ENCODE results near the gene OR1J2.
"Not testable (repeated sequence)": the region's sequence is repeated elsewhere in the genome, so short reads cannot be mapped to it uniquely, and the experiment has no call there.

Gene OR1J2

GRCh38 chr9:122510502-122510901 lies at the start of gene OR1J2:
TSS of gene OR1J2 (plus strand) at chr9:122510802. CDS start at chr9:122510802, 0 bp downstream.
- DNase-seq: no peak

- DNase-seq: peak; percentile 81
These were observed 46.6 kb upstream of the OR1J2 start for GRCh38 chr9:122463828-122464632.

- peak; percentile 79 for DNase-seq
These were observed 45.7 kb upstream of the OR1J2 start for GRCh38 chr9:122464633-122465567.

DNA sequence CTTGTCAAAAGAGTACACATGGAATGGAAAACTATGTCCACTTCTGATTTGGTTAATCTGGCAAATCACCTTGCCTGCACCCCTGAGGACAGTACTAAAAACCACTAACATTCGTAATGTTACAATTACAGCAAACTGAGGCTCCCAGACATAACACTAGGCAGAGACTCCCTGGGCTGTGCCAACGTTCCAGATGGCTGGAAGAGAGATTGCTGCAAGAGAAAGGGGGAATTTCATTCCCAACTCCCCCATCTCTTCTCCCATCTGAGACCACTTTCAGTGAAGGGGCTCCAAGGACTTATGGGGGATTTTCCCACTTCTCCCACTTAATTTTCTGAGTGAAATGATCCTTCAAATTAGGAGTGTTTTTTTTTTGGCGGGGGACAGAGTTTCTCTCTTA lies 44.1 kb upstream of the OR1J2 start:
- no peak for DNase-seq

DNA sequence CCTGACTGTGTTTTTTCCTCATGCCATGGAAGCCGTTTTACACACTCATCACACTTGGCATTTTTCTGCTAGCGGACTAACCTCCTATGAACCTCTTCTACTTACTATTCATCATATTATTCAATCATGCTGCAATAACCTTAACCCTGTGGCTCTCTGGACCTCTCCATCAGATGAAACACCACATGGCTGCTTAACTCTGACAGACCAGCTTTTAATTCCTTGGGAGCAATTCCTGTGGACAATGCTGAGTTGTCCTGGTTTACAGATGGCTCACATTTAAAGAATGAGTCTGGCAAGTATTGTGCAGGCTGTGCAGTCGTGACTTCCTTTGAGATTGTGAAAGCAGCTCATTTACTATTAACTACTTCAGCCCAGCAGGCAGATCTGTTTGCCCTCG lies 41.9 kb upstream of the OR1J2 start:
- DNase-seq: no peak

DNA sequence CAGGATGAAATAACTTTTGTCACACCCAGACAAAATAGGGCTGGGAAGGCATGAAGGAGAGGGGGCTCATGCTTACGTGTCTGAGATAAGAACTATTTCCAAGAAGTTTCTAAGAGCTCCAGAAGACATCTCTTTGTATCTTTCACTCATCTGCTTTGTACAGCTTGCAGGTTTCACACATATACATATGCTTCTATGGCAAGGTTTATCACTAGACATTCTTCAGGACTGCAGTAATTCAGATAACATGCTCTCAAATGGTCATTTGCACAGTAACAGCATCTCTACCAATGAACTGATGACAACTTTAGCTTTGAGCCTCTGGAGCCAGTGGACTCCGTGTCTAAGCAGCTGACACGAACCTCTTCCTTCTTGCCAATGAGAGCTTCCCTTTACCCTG lies 36.0 kb upstream of the OR1J2 start:
- DNase-seq: no peak

- DNase-seq: no peak
These were observed 34.9 kb upstream of the OR1J2 start for GRCh38 chr9:122475717-122476116.

- no peak for DNase-seq
These were observed 33.3 kb upstream of the OR1J2 start for GRCh38 chr9:122477346-122477745.

GRCh38 chr9:122477826-122478225 lies 32.8 kb upstream of the OR1J2 start, which contains the start of gene OR1J1:
TSS of gene OR1J1 (minus strand) at chr9:122477926. CDS start at chr9:122477926, 0 bp downstream.
- no peak for DNase-seq

DNA sequence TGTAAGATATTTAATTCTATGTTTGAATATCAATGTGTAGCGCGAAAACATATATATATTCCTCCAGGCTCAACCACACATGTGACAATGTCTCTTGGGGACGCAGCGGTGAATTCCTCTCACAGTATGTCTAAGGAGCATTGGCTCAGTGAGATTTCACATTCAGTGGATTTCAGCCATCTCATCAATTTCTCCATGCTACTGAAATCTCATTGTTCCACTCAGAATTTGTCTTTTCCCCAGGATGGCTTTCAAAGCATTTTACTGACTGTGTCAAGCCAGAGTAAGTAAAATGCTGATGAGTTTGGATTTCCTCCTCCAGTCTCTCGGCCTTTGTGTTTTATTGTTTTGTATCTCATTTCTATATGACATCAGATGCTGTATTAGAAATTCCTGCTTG lies 31.5 kb upstream of the OR1J2 start:
- DNase-seq: no peak

DNA sequence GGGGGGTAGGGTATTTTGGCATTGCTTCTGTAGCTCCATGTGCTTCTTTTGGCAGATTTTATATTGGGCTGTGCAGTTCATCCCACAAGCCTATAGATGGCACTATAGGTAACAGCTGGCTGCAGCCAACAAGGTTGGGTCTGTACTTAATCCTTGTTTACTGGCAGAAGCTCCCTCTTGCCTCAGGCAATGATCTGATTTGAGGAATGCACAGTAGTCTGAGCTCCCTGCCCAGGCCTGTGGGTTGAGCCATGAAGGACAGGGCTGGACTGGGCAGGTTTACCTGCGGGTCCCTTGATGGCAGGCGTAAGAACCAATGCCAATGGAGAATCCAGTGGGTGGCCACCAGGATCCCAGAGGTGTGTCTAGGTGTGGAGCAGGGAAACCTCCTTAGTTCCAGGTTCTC lies 11.7 kb upstream of the OR1J2 start:
- peak; percentile 55 for DNase-seq

DNA sequence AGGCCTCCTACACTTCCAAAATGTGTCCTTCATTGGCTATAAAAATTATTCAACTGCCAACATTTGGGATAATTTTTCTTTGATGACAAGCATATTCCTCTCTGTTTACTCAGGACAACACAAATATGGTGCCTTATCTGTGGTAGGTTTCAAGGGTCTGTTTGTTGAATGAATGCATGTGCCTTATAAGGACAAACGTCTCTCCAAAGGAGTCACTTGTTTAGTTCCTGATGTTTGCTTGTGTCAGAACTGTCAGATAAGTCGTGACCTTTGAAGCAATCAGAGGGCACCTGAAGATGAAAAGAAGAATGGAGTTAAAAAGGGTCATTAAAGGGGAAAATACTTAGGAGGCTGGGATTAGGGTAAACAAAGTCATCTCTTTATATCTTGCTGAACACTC lies 3.6 kb upstream of the OR1J2 start:
- no peak for DNase-seq

DNA sequence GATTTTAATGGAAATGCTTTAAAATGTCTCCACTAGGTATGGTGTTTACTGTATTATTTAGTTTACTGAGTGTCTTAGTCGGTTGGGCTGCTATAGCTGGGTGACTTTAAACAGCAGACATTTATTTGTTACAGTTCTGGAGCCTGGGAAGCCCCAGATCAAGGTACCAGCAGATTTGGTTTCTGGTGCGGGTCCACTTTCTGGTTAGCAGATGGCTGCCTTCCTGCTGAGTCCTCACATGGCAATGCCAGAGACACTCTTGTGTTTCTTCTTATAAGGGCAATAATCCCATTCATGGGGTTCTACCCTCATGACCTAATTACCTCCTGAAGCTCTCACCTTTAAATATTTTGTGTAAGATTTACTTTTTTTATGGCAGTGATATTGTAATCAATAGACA lies 7.6 kb downstream of the OR1J2 start:
- no peak for DNase-seq

DNA sequence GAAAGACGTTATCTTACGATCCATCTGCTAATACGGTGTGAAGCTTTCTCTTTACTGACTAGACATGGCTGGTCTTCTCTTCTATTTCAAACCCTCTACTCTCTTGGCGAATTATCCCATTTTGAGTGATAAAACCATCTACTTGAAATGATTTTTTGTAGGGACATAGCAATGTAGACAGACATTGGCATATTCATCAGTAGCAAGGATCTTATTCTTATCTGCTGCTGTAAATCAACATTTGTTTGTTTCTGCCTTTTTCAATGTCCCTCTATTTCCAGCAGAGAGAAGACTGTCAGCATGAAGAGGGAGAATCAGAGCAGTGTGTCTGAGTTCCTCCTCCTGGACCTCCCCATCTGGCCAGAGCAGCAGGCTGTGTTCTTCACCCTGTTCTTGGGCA lies 8.2 kb downstream of the OR1J2 start, which contains the start of gene OR1J4:
TSS of gene OR1J4 (plus strand) at position 301 of the 400 bp plus-strand sequence. CDS start at position 301, 0 bp downstream.
- DNase-seq: no peak

DNA sequence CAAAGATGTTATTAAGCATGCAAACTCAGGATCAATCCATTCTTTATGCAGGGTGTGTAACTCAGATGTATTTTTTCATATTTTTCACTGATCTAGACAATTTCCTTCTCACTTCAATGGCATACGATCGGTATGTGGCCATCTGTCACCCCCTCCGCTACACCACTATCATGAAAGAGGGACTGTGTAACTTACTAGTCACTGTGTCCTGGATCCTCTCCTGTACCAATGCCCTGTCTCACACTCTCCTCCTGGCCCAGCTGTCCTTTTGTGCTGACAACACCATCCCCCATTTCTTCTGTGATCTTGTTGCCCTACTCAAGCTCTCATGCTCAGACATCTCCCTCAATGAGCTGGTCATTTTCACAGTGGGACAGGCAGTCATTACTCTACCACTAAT lies 8.8 kb downstream of the OR1J2 start:
- DNase-seq: no peak

GRCh38 chr9:122526602-122527001 lies 16.0 kb downstream of the OR1J2 start:
- DNase-seq: no peak

DNA sequence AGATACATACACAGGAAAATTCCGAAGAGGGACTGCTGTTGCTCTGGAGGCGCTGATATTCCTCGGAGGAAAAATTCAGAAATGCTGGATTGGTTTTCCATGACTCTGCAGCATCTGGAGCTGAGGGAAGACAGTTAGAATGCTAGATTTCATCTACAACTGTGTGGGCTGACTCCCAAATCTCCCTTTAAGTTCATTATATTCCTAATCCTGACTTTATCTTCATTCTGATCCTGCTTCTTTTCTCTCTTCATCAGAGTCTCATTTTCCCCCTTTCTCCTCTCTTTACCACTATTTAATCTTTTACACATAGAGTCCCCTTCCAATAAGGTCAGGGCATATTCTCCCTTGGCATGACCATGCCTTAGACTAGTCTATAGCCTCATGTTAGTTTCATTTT lies 16.6 kb downstream of the OR1J2 start, which contains the start of gene OR1N1:
TSS of gene OR1N1 (minus strand) at position 101 of the 400 bp plus-strand sequence. CDS start at position 101, 0 bp downstream.
- no peak for DNase-seq

DNA sequence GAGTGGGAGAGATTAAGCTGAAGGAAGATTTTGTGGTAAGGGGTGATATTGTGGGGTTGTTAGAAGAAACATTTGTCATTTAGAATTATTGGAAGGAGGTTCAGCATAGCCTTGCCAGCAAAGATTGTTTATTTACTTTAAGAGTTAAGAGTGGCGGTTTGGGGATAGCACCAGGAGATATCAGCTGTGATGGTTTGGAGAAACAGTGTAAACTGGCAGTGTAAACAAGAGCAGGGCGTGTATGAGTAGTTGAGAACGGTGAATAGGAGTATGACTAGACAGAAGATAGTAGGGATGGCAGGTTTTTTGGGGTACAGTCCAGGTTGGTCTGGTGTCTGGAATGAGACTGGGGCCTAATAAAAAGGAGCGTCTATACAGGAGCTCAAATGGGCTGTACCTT lies 20.6 kb downstream of the OR1J2 start:
- not testable (repeated sequence) for DNase-seq

DNA sequence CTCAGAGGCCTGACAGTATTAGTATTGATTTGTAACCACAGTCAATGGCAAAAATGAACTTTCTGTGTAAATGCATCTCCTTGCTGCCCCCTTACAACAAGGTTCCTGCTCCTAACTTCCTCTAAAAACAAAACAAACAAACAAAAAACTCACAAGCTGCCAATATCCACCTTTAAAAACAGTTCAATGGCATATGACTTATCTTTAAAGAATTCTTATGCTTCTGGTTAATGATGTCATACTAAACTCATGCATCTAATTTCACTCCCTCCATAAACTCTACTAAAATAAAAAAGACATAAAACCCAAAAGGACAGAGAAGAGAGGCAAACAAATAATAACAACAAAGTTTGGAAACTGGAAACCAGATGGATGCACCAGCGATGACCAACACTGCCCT lies 25.5 kb downstream of the OR1J2 start:
- no peak for DNase-seq

DNA sequence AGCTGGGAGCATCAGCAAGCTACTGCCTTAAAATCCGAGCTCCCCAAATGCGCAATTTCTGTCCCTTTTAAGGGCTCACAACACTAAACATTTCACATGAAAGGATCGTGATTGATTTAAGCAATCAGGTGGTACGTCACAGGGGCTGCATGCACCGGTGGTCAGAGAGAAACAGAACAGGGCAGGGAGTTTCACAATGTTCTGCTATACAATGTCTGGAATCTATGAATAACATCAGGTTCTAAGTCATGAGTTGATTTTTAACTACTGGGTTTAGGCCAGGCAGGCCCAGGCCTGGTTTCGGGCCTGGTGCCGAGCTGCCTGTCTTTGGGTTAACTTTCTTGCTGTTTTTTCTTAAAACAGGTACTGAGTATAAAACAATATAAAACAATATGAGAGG lies 26.5 kb downstream of the OR1J2 start:
- not testable (repeated sequence) for DNase-seq

- no peak for DNase-seq
These were observed 28.2 kb downstream of the OR1J2 start for GRCh38 chr9:122538757-122539156.

GRCh38 chr9:122546196-122546595 lies 35.6 kb downstream of the OR1J2 start:
- no peak for DNase-seq

DNA sequence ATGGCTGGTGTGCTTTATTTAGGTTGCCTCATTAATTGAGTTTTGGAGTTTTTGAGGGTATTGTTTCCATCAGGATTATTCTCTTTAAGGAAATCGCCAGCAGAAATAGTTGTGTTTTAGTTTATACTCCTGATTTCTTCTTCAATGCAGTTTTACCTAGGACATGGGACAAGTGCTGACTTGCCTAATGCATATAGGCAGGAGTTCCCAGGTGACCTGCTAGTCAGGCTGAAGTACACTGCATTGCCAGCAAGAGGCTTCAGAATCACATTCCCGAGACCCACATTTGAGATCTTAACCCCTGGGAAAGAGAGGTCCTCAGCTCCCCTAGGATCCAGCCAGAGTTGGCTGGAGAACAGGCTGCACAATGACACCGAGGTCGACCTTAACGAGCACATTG lies 40.8 kb downstream of the OR1J2 start:
- no peak for DNase-seq

- DNase-seq: no peak
These were observed 42.2 kb downstream of the OR1J2 start, which contains the start of gene OR1N2 for GRCh38 chr9:122552812-122553211. TSS of gene OR1N2 (plus strand) at chr9:122553112. CDS start at chr9:122553212, 100 bp downstream.

Data from NCI-H2029 (cell line).